ENCODE data around the gene CCL24. TPM values are rescaled to one million over a fixed set of nuclear protein-coding genes. Genes with fewer than 3 reads are reported as not detected.
"Not testable (repeated sequence)": the region's sequence is repeated elsewhere in the genome, so short reads cannot be mapped to it uniquely, and the experiment has no call there.

The CCL24 gene
- total and polyA plus RNA-seq, 11 donors, result 0.18 to 0.77 (median 0.60) TPM; not detected in 8

GRCh38 chr7:75854233-75854632, 40.6 kb upstream of the CCL24 start:
- H3K36me3 ChIP-seq, result no peaks in the 10 kb centered on the region
- intact Hi-C loops (cut with DNase I), result no loop called here
- WGBS, 4 donors, result 80 to 92% (median 87%) methylated on average over 5 of the region's 5 CpGs
- DNase-seq, result no peak
- H3K4me3 ChIP-seq, result no peak overlapping the region
- no peaks in the 10 kb centered on the region for H3K27me3 ChIP-seq
- H3K4me1 ChIP-seq, result peaks cover 0 to 18% (median 0%) of the 10 kb centered on the region in 12 donors
- no peak overlapping the region for H3K27ac ChIP-seq
- no peak for ATAC-seq
- H3K9me3 ChIP-seq, result peaks cover 0 to 5% (median 0%) of the 10 kb centered on the region in 12 donors
- TF ChIP-seq CTCF (IDR thresholded peaks at IDR 0.05) (no peak), POLR2A (IDR thresholded peaks at IDR 0.05) (no peak)

- Histone ChIP-seq H3K27me3 (no peaks in the 10 kb centered on the region), H3K4me3 (no peak overlapping the region), H3K27ac (no peak overlapping the region), H3K36me3 (no peaks in the 10 kb centered on the region), H3K9me3 (no peaks in the 10 kb centered on the region), H3K4me1 (peaks cover 0 to 23% (median 0%) of the 10 kb centered on the region in 12 donors)
- ATAC-seq (no peak), DNase-seq (no peak)
- TF ChIP-seq CTCF (IDR thresholded peaks at IDR 0.05), result no peak
- TF ChIP-seq POLR2A (IDR thresholded peaks at IDR 0.05), result no peak
- intact Hi-C loops (cut with DNase I), result no loop called here
- 70 to 78% (median 76%) methylated on average over 4 of the region's 4 CpGs for WGBS, 4 donors
These were observed 36.6 kb upstream of the CCL24 start for GRCh38 chr7:75850235-75850634.

GRCh38 chr7:75849573-75849972, 36.0 kb upstream of the CCL24 start:
- WGBS, 4 donors, result 63 to 79% (median 74%) methylated on average over 3 of the region's 3 CpGs
- no peak for DNase-seq
- no peak for TF ChIP-seq POLR2A (IDR thresholded peaks at IDR 0.05)
- no peak for TF ChIP-seq CTCF (IDR thresholded peaks at IDR 0.05)
- H3K4me3 ChIP-seq, result no peak overlapping the region
- peaks cover 0 to 23% (median 0%) of the 10 kb centered on the region in 12 donors for H3K4me1 ChIP-seq
- no peaks in the 10 kb centered on the region for H3K27me3 ChIP-seq
- intact Hi-C loops (cut with DNase I), result no loop called here
- no peaks in the 10 kb centered on the region for H3K36me3 ChIP-seq
- no peak for ATAC-seq
- H3K9me3 ChIP-seq, result no peaks in the 10 kb centered on the region
- no peak overlapping the region for H3K27ac ChIP-seq

GRCh38 chr7:75847707-75848106, 34.1 kb upstream of the CCL24 start:
- Histone ChIP-seq H3K9me3 (no peaks in the 10 kb centered on the region), H3K4me3 (no peak overlapping the region), H3K27me3 (no peaks in the 10 kb centered on the region), H3K27ac (no peak overlapping the region), H3K4me1 (peaks cover 0 to 30% (median under 1%) of the 10 kb centered on the region in 12 donors), H3K36me3 (no peaks in the 10 kb centered on the region)
- 72 to 79% (median 79%) methylated on average over 7 of the region's 7 CpGs for WGBS, 4 donors
- TF ChIP-seq POLR2A (IDR thresholded peaks at IDR 0.05), result no peak
- no peak for TF ChIP-seq CTCF (IDR thresholded peaks at IDR 0.05)
- peak in 2 of 4 donors; percentile 34 to 39 for ATAC-seq
- intact Hi-C loops (cut with DNase I), result no loop called here
- no peak for DNase-seq

GRCh38 chr7:75845132-75845531, 31.5 kb upstream of the CCL24 start:
- DNase-seq; intact Hi-C loops (cut with DNase I); H3K36me3 ChIP-seq; H3K27ac ChIP-seq; H3K27me3 ChIP-seq; H3K4me3 ChIP-seq; ATAC-seq; H3K9me3 ChIP-seq: not testable (repeated sequence)
- 73 to 91% (median 88%) methylated on average over 6 of the region's 6 CpGs for WGBS, 4 donors
- peaks cover 0 to 31% (median 1%) of the 10 kb centered on the region in 12 donors for H3K4me1 ChIP-seq
